ENCODE measurements around the gene DMAC2. TPM values are rescaled to one million over a fixed set of nuclear protein-coding genes. Genes with fewer than 3 reads are reported as not detected.
A peak's percentile ranks its signal among the peaks of the same experiment; 100 is the strongest.

DMAC2 gene
- total RNA-seq, 2 experiments from 2014 or later, result 44.8 to 47.0 TPM

DNA sequence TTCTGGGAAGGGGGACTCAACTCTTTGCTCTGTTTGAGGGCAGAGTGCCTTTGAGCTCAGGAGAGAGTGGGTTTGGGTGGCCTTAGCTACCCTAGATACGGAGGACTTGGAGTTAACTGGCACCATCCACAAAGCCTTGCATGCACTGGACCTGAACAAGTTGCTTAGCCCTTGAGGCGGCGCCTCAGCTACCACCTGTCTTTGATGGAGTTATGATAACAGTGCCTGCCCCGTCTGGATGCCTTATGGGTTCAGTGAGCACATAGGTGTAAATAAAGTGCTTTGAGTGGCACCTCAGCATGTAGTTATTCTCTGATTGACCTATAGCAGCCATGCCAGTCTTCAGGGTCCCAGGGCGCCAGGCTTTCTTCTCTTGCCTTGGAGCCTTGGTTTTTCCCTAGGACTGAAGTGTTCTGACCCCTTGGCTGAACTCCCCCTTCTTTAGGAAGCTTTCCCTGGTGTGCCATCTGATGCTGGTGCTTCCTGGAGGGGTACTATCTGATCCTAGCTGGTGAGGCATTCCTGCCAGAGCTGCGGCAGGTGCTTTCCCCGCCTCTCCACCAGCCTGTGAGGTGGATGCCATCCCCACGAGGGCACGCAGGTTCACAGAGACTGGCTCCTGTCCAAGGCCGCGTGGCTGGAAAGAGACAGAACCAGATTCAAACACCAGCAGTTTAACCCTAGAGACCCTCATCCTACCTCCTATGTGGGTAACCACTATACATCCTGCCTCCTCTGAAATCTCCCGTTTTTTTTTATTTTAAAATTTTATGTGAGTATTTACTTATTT lies 36.3 kb downstream of the DMAC2 start:
- ATAC-seq (no peak), DNase-seq (no peak)
- CTCF ChIA-PET, result no interaction called here
- Mint-ChIP-seq H3K4me3 (no peak overlapping the region), H3K27ac (no peak overlapping the region), H3K36me3 (ENCODE audit: low read depth) (peaks cover 7% of the 10 kb centered on the region), H3K4me1 (ENCODE audit: low read depth) (peaks cover 27% of the 10 kb centered on the region), H3K27me3 (ENCODE audit: low read depth) (no peaks in the 10 kb centered on the region), H3K9me3 (ENCODE audit: insufficient read depth) (no peaks in the 10 kb centered on the region)
- POLR2A ChIA-PET, result no interaction called here

GRCh38 chr19:41402010-41402409 lies 37.7 kb downstream of the DMAC2 start:
- POLR2A ChIA-PET, result no interaction called here
- H3K4me3 Mint-ChIP-seq, result no peak overlapping the region
- H3K27ac Mint-ChIP-seq, result no peak overlapping the region

GRCh38 chr19:41401483-41401882 lies 38.2 kb downstream of the DMAC2 start:
- peaks cover 38% of the 10 kb centered on the region for H3K4me1 Mint-ChIP-seq (ENCODE audit: low read depth)
- H3K27ac Mint-ChIP-seq, result no peak overlapping the region
- H3K27me3 Mint-ChIP-seq (ENCODE audit: low read depth), result no peaks in the 10 kb centered on the region

More at GRCh38 chr19:41402010-41402409, 37.7 kb downstream of the DMAC2 start:
- Mint-ChIP-seq H3K4me1 (ENCODE audit: low read depth) (peaks cover 35% of the 10 kb centered on the region), H3K36me3 (ENCODE audit: low read depth) (peaks cover 7% of the 10 kb centered on the region), H3K27me3 (ENCODE audit: low read depth) (no peaks in the 10 kb centered on the region), H3K9me3 (ENCODE audit: insufficient read depth) (no peaks in the 10 kb centered on the region)
- DNase-seq (no peak), ATAC-seq (no peak)
- CTCF ChIA-PET, result interaction anchor here (0.9 kb wide), 1 partner anchor 93 kb away, joined by 3 read pairs; no protein-coding TSS in a partner anchor

DNA sequence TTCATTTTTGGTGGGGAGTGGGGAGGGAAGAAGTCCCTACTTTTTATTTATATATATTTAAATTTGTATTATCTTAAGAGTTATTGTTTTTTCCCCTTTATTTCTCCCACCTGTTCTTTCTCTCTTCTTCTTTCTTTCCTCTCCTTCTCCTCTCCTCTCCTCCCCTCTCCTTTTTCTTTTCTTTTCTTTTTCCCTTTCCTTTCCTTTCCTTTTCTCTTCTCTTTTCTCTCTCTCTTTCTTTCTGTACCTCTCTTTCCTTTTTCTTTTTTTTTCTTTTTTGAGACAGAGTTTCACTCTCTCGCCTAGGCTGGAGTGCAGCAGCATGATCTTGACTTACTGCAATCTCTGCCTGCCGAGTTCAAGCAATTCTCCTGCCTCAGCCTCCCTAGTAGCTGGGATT lies 40.2 kb downstream of the DMAC2 start:
- no peak for DNase-seq
- POLR2A ChIA-PET, result interaction anchor here (1.2 kb wide), 1 partner anchor 27 kb away, joined by 3 read pairs; no protein-coding TSS in a partner anchor
- no peak overlapping the region for H3K27ac Mint-ChIP-seq
- peak overlapping the region; percentile 28 for H3K4me3 Mint-ChIP-seq
- peaks cover 49% of the 10 kb centered on the region for H3K4me1 Mint-ChIP-seq (ENCODE audit: low read depth)
- ATAC-seq, result no peak
- CTCF ChIA-PET, result no interaction called here
- H3K9me3 Mint-ChIP-seq (ENCODE audit: insufficient read depth), result no peaks in the 10 kb centered on the region
- peaks cover 7% of the 10 kb centered on the region for H3K36me3 Mint-ChIP-seq (ENCODE audit: low read depth)
- H3K27me3 Mint-ChIP-seq (ENCODE audit: low read depth), result no peaks in the 10 kb centered on the region

More at GRCh38 chr19:41401483-41401882, 38.2 kb downstream of the DMAC2 start:
- ATAC-seq (no peak), DNase-seq (no peak)
- Mint-ChIP-seq H3K36me3 (ENCODE audit: low read depth) (peaks cover 7% of the 10 kb centered on the region), H3K4me3 (no peak overlapping the region), H3K9me3 (ENCODE audit: insufficient read depth) (no peaks in the 10 kb centered on the region)
- CTCF ChIA-PET, result no interaction called here
- POLR2A ChIA-PET, result no interaction called here

DNA sequence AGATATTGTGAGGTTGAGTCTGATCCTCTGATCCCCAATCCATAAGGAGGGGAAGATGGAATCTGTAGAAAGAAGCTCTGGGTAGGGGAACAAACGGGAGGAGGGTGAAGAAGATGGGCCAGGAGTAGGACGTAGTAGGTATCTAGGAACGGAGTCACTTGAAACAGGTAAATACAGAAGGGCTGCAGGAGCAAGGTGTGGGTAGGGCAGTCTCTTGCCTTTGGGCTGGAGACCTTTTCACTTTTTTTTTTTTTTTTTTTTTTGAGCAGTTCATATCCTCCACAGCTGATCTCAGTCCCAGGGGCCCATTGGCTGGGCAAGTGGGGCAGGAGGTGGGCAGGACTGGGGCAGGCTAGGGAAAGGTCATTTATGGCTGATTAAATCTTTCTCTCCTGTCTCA lies 40.6 kb downstream of the DMAC2 start:
- POLR2A ChIA-PET, result interaction anchor here (1.2 kb wide), 1 partner anchor 28 kb away, joined by 3 read pairs; no protein-coding TSS in a partner anchor
- no peaks in the 10 kb centered on the region for H3K9me3 Mint-ChIP-seq (ENCODE audit: insufficient read depth)
- H3K4me1 Mint-ChIP-seq (ENCODE audit: low read depth), result peaks cover 49% of the 10 kb centered on the region

GRCh38 chr19:41398598-41398997 lies 41.1 kb downstream of the DMAC2 start:
- ChIA-PET POLR2A (interaction anchor here (1.2 kb wide), 1 partner anchor 28 kb away, joined by 3 read pairs; no protein-coding TSS in a partner anchor), CTCF (no interaction called here)
- peak overlapping the region; percentile 100 for H3K27ac Mint-ChIP-seq
- H3K4me1 Mint-ChIP-seq (ENCODE audit: low read depth), result peaks cover 48% of the 10 kb centered on the region
- no peak for DNase-seq
- peaks cover 7% of the 10 kb centered on the region for H3K36me3 Mint-ChIP-seq (ENCODE audit: low read depth)
- H3K9me3 Mint-ChIP-seq (ENCODE audit: insufficient read depth), result no peaks in the 10 kb centered on the region
- ATAC-seq, result no peak
- H3K4me3 Mint-ChIP-seq, result peak overlapping the region; percentile 99
- H3K27me3 Mint-ChIP-seq (ENCODE audit: low read depth), result no peaks in the 10 kb centered on the region

More for the DNA sequence above, 40.6 kb downstream of the DMAC2 start:
- peaks cover 7% of the 10 kb centered on the region for H3K36me3 Mint-ChIP-seq (ENCODE audit: low read depth)
- peak overlapping the region; percentile 99 for H3K4me3 Mint-ChIP-seq
- H3K27me3 Mint-ChIP-seq (ENCODE audit: low read depth), result no peaks in the 10 kb centered on the region
- ATAC-seq, result no peak
- CTCF ChIA-PET, result no interaction called here
- DNase-seq, result no peak
- no peak overlapping the region for H3K27ac Mint-ChIP-seq

DNA sequence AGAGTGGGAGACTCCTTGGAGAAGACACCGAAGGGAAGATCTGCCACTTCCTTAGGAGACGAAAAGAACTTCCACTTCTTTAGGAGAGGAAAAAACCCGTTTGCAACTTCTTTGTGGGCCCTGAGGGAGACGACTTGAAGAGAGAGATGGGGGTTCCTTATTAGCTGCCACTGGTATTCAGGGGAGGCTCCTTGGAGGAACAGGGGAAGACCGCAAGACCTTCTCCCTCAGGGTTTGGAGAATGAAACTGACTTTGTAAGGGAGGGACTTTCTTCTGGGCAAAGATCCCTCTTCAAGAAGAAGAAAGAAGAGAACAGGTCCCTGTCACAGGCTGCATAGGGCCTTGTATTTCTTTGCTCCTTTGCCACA lies 41.7 kb downstream of the DMAC2 start:
- Mint-ChIP-seq H3K27me3 (ENCODE audit: low read depth) (no peaks in the 10 kb centered on the region), H3K27ac (peak overlapping the region; percentile 100), H3K4me3 (peak overlapping the region; percentile 99), H3K4me1 (ENCODE audit: low read depth) (peaks cover 44% of the 10 kb centered on the region), H3K36me3 (ENCODE audit: low read depth) (peaks cover 7% of the 10 kb centered on the region), H3K9me3 (ENCODE audit: insufficient read depth) (no peaks in the 10 kb centered on the region)
- ChIA-PET POLR2A (no interaction called here), CTCF (no interaction called here)
- no peak for ATAC-seq
- no peak for DNase-seq

- H3K4me3 Mint-ChIP-seq, result peak within 1 kb of the TSS; percentile 99
- DNase-seq (peak; percentile 99), ATAC-seq (peak; percentile 99)
- peak within 1 kb of the TSS; percentile 100 for H3K27ac Mint-ChIP-seq
- peaks cover 7% of the 10 kb centered on the region for H3K36me3 Mint-ChIP-seq (ENCODE audit: low read depth)
- POLR2A ChIA-PET, result interaction anchor here (0.7 kb wide), 1 partner anchor 39 kb away, joined by 4 read pairs; no protein-coding TSS in a partner anchor
- H3K9me3 Mint-ChIP-seq (ENCODE audit: insufficient read depth), result no peaks in the 10 kb centered on the region
- CTCF ChIA-PET, result interaction anchor here (0.5 kb wide), 1 partner anchor 1220 kb away, joined by 4 read pairs; no protein-coding TSS in a partner anchor
- peaks cover 44% of the 10 kb centered on the region for H3K4me1 Mint-ChIP-seq (ENCODE audit: low read depth)
- no peaks in the 10 kb centered on the region for H3K27me3 Mint-ChIP-seq (ENCODE audit: low read depth)
These were observed 42.3 kb downstream of the DMAC2 start, which contains the start of the genes BCKDHA and EXOSC5 for GRCh38 chr19:41397086-41398049. BCKDHA (plus strand) TSS chr19:41397818; CDS start chr19:41397828, 10 bp downstream. EXOSC5 (minus strand) TSS chr19:41397359; CDS start chr19:41397328, 31 bp downstream.

DNA sequence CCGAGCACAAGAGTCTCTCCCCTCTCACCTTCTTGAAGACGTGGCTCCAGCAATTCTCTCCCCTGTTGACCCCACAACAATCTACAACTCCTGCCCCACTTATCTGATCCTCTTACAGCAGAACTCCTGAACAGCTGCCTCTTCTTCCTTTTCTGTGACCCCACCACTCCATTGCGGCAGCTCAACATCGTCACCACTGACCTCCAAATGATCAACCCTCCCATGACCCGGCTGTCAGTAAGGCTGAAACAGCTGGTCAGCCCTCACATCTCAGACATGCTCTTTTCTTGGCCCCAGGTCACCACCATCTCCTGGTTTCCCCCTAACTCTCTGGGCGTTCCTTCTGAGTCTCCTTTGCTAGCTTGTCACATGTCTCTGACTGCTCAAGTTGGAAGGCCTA lies 44.4 kb downstream of the DMAC2 start:
- Mint-ChIP-seq H3K4me3 (peak overlapping the region; percentile 99), H3K9me3 (ENCODE audit: insufficient read depth) (no peaks in the 10 kb centered on the region), H3K27ac (peak overlapping the region; percentile 23), H3K36me3 (ENCODE audit: low read depth) (peaks cover 8% of the 10 kb centered on the region), H3K27me3 (ENCODE audit: low read depth) (no peaks in the 10 kb centered on the region), H3K4me1 (ENCODE audit: low read depth) (peaks cover 37% of the 10 kb centered on the region)
- DNase-seq (no peak), ATAC-seq (no peak)
- ChIA-PET POLR2A (no interaction called here), CTCF (interaction anchor here (1.1 kb wide), 1 partner anchor 29 kb away, joined by 3 read pairs; no protein-coding TSS in a partner anchor)

- ATAC-seq (no peak), DNase-seq (no peak)
- Mint-ChIP-seq H3K4me3 (no peak overlapping the region), H3K9me3 (ENCODE audit: insufficient read depth) (no peaks in the 10 kb centered on the region), H3K27ac (no peak overlapping the region), H3K27me3 (ENCODE audit: low read depth) (no peaks in the 10 kb centered on the region), H3K36me3 (ENCODE audit: low read depth) (peaks cover 17% of the 10 kb centered on the region), H3K4me1 (ENCODE audit: low read depth) (peaks cover 18% of the 10 kb centered on the region)
- ChIA-PET CTCF (no interaction called here), POLR2A (no interaction called here)
These were observed 46.9 kb downstream of the DMAC2 start for GRCh38 chr19:41392775-41393174.

DNA sequence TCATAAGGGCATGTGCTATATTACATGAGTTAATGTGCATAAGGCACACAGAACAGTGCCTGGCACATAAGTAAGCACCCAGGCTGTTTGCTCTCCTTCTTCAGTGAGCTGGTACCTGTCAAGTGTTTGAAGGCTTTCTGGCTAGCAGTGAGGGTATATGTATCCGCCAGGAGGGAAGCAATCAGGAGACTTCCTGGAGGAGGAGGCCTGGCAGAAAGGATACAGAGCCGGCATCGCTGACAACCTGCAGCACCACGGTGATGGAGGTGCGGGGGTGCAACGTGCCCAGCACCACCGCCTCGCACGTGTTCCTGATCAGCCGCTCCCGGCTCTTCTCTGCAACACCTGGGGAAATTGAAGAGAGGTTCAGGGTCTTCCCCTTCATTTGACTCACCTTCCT lies 48.1 kb downstream of the DMAC2 start:
- H3K27ac Mint-ChIP-seq, result no peak overlapping the region
- DNase-seq, result no peak
- H3K4me3 Mint-ChIP-seq, result no peak overlapping the region
- H3K27me3 Mint-ChIP-seq (ENCODE audit: low read depth), result no peaks in the 10 kb centered on the region
- CTCF ChIA-PET, result no interaction called here
- H3K9me3 Mint-ChIP-seq (ENCODE audit: insufficient read depth), result no peaks in the 10 kb centered on the region
- ATAC-seq, result no peak
- peaks cover 12% of the 10 kb centered on the region for H3K4me1 Mint-ChIP-seq (ENCODE audit: low read depth)
- POLR2A ChIA-PET, result no interaction called here
- H3K36me3 Mint-ChIP-seq (ENCODE audit: low read depth), result peaks cover 17% of the 10 kb centered on the region
